Activated CD4-positive, alpha-beta T cell treated with anti-CD3 and anti-CD28 coated beads, Interleukin-2, amount 50 U/mL, for 4 hours (primary cell): ENCODE results near the gene TDRD1.

Experiments used
- DNase-seq, 2 experiments: peaks; one replicate each; pipeline ENCODE4 v3.0.0-alpha.2; 2020

The TDRD1 gene

GRCh38 chr10:114174695-114175188 is 4.4 kb upstream of the TDRD1 start:
- DNase-seq: no peak

GRCh38 chr10:114175667-114176066 is 3.5 kb upstream of the TDRD1 start:
- DNase-seq: no peak

GRCh38 chr10:114176511-114176910 is 2.6 kb upstream of the TDRD1 start:
- no peak for DNase-seq

- no peak for DNase-seq
Observed at GRCh38 chr10:114179747-114180146, 594 bp downstream of the TDRD1 start.

GRCh38 chr10:114180937-114181336 is 1.8 kb downstream of the TDRD1 start:
- DNase-seq: no peak

- no peak for DNase-seq
Observed at GRCh38 chr10:114181971-114182370, 2.8 kb downstream of the TDRD1 start.

GRCh38 chr10:114183563-114183962 is 4.4 kb downstream of the TDRD1 start:
- DNase-seq: no peak

- no peak for DNase-seq
Observed at GRCh38 chr10:114184276-114184675, 5.1 kb downstream of the TDRD1 start.

GRCh38 chr10:114188001-114188400 is 8.8 kb downstream of the TDRD1 start:
- no peak for DNase-seq

GRCh38 chr10:114188900-114189299 is 9.7 kb downstream of the TDRD1 start:
- DNase-seq: no peak

GRCh38 chr10:114189700-114190099 is 10.5 kb downstream of the TDRD1 start:
- DNase-seq: no peak

- DNase-seq: no peak
Observed at GRCh38 chr10:114195079-114195478, 15.9 kb downstream of the TDRD1 start.

GRCh38 chr10:114199239-114199638 is 20.1 kb downstream of the TDRD1 start:
- no peak for DNase-seq

GRCh38 chr10:114202812-114203211 is 23.7 kb downstream of the TDRD1 start:
- DNase-seq: no peak

- no peak for DNase-seq
Observed at GRCh38 chr10:114206902-114207301, 27.7 kb downstream of the TDRD1 start.

- no peak for DNase-seq
Observed at GRCh38 chr10:114207349-114207748, 28.2 kb downstream of the TDRD1 start.

- no peak for DNase-seq
Observed at GRCh38 chr10:114208351-114208750, 29.2 kb downstream of the TDRD1 start.

- no peak for DNase-seq
Observed at GRCh38 chr10:114212153-114212552, 33.0 kb downstream of the TDRD1 start.

- no peak for DNase-seq
Observed at GRCh38 chr10:114215033-114215432, 35.9 kb downstream of the TDRD1 start.

GRCh38 chr10:114220281-114220680 is 41.1 kb downstream of the TDRD1 start:
- DNase-seq: no peak

GRCh38 chr10:114221235-114221634 is 42.1 kb downstream of the TDRD1 start:
- DNase-seq: no peak

GRCh38 chr10:114223066-114223465 is 43.9 kb downstream of the TDRD1 start:
- DNase-seq: no peak

GRCh38 chr10:114228156-114228555 is 49.0 kb downstream of the TDRD1 start:
- DNase-seq: no peak

GRCh38 chr10:114232561-114233176 is 53.5 kb downstream of the TDRD1 start:
- DNase-seq: no peak

GRCh38 chr10:114233482-114233881 is 54.3 kb downstream of the TDRD1 start:
- no peak for DNase-seq
